Measurements from ENCODE around the gene NF1. TPM values are rescaled to one million over a fixed set of nuclear protein-coding genes. Genes with fewer than 3 reads are reported as not detected.
A peak's percentile ranks its signal among the peaks of the same experiment; 100 is the strongest.

The NF1 gene
- total RNA-seq, 4 donors from 2014 or later, result 23.6 to 47.3 (median 32.0) TPM

DNA sequence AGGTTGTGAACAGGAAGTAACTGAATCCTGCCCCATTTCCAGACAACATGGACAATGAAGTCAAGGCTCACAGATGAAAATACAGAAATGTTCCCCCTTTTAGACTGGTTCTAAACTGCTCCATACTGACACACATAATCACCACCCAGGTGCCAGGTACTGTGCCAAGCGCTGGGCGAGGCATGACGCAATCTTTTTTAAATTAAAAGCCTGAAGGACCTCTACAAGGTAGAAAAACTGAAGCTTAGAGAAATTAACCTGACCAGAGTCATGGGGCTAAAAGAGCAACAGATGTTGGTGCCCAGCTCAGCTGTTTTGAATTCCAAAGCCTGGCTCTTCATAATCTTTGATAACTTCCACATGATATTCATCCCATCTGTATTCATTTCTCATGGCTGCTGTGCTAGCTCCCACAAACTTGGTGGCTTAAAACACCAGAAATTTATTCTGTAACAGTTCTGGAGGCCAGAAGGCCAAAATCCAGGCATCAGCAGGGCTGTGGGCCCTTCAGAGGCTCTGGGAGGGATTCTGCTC lies 291.8 kb downstream of the NF1 start:
- in situ Hi-C loops (cut with MboI; ENCODE audit: low sequenced_read_pairs in 4 of 4), result no loop called here
- no peaks in the 10 kb centered on the region for H3K9me3 ChIP-seq
- intact Hi-C loops (cut with DNase I; ENCODE audit: low total_unique reads), result no loop called here

DNA sequence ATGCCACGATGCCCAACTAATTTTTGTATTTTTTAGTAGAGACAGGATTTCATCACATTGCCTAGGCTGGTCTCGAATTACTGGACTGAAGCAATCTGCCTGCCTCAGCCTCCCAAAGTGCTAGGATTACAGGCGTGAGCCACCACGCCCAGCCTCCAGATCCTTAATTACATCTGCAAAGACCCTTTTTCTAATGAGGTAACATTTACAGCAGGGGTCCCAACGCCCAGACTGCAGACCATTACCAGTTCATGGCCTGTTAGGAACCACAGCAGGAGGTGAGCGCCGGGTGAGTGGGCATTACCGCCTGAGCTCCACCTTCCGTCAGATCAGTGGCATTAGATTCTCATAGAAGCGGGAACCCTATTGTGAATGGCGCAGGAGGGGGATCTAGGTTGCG lies 292.7 kb downstream of the NF1 start:
- Histone ChIP-seq H3K27me3 (peaks cover 23 to 30% (median 28%) of the 10 kb centered on the region in 3 donors), H3K36me3 (no peaks in the 10 kb centered on the region), H3K9me3 (no peaks in the 10 kb centered on the region), H3K4me3 (no peak overlapping the region), H3K27ac (no peak overlapping the region), H3K4me1 (peaks cover 0 to 5% of the 10 kb centered on the region in 2 donors)
- intact Hi-C loops (cut with DNase I; ENCODE audit: low total_unique reads) (no loop called here), in situ Hi-C loops (cut with MboI; ENCODE audit: low sequenced_read_pairs in 4 of 4) (no loop called here)
- DNase-seq (no peak), ATAC-seq (no peak)
- TF ChIP-seq POLR2A (IDR thresholded peaks at IDR 0.05), result no peak
- TF ChIP-seq, protein P1, sequence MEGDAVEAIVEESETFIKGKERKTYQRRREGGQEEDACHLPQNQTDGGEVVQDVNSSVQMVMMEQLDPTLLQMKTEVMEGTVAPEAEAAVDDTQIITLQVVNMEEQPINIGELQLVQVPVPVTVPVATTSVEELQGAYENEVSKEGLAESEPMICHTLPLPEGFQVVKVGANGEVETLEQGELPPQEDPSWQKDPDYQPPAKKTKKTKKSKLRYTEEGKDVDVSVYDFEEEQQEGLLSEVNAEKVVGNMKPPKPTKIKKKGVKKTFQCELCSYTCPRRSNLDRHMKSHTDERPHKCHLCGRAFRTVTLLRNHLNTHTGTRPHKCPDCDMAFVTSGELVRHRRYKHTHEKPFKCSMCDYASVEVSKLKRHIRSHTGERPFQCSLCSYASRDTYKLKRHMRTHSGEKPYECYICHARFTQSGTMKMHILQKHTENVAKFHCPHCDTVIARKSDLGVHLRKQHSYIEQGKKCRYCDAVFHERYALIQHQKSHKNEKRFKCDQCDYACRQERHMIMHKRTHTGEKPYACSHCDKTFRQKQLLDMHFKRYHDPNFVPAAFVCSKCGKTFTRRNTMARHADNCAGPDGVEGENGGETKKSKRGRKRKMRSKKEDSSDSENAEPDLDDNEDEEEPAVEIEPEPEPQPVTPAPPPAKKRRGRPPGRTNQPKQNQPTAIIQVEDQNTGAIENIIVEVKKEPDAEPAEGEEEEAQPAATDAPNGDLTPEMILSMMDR (IDR thresholded peaks at IDR 0.05 in 4 of 5, conservative IDR thresholded peaks at IDR 0.05 in 1 of 5), result no peak

More for the DNA sequence above, 291.8 kb downstream of the NF1 start:
- Histone ChIP-seq H3K36me3 (no peaks in the 10 kb centered on the region), H3K4me3 (no peak overlapping the region), H3K27ac (no peak overlapping the region), H3K4me1 (no peaks in the 10 kb centered on the region), H3K27me3 (peaks cover 18 to 24% (median 22%) of the 10 kb centered on the region in 3 donors)
- ATAC-seq, result no peak
- no peak for TF ChIP-seq POLR2A (IDR thresholded peaks at IDR 0.05)
- TF ChIP-seq, protein P1 (IDR thresholded peaks at IDR 0.05 in 4 of 5, conservative IDR thresholded peaks at IDR 0.05 in 1 of 5), result no peak
- no peak for DNase-seq

DNA sequence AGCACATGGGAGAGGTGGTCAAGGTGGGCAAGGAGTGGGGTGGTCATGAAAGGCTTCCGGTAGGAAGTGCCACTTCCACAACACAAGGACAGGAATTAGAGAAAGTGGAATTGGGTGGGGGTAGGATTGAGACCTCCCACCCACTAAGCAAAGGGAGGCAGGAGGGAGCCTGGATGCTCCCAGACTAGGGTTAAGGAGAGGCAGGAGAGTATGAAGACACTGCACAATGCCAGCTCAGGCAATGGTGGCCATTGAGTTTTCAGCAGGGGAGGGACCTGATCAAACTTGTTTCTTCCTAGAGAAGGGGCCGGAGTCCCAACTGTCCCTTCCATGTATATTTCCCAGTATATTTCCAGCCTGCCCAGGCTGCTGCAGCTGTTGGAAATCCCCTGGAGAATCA lies 293.6 kb downstream of the NF1 start:
- Histone ChIP-seq H3K27ac (no peak overlapping the region), H3K4me3 (no peak overlapping the region), H3K27me3 (peaks cover 32 to 39% (median 37%) of the 10 kb centered on the region in 3 donors), H3K9me3 (no peaks in the 10 kb centered on the region), H3K4me1 (peaks cover 0 to 5% of the 10 kb centered on the region in 2 donors), H3K36me3 (no peaks in the 10 kb centered on the region)
- intact Hi-C loops (cut with DNase I; ENCODE audit: low total_unique reads) (no loop called here), in situ Hi-C loops (cut with MboI; ENCODE audit: low sequenced_read_pairs in 4 of 4) (no loop called here)
- DNase-seq, result no peak
- no peak for ATAC-seq
- TF ChIP-seq, protein P1 (IDR thresholded peaks at IDR 0.05 in 4 of 5, conservative IDR thresholded peaks at IDR 0.05 in 1 of 5), result no peak
- TF ChIP-seq POLR2A (IDR thresholded peaks at IDR 0.05), result no peak

DNA sequence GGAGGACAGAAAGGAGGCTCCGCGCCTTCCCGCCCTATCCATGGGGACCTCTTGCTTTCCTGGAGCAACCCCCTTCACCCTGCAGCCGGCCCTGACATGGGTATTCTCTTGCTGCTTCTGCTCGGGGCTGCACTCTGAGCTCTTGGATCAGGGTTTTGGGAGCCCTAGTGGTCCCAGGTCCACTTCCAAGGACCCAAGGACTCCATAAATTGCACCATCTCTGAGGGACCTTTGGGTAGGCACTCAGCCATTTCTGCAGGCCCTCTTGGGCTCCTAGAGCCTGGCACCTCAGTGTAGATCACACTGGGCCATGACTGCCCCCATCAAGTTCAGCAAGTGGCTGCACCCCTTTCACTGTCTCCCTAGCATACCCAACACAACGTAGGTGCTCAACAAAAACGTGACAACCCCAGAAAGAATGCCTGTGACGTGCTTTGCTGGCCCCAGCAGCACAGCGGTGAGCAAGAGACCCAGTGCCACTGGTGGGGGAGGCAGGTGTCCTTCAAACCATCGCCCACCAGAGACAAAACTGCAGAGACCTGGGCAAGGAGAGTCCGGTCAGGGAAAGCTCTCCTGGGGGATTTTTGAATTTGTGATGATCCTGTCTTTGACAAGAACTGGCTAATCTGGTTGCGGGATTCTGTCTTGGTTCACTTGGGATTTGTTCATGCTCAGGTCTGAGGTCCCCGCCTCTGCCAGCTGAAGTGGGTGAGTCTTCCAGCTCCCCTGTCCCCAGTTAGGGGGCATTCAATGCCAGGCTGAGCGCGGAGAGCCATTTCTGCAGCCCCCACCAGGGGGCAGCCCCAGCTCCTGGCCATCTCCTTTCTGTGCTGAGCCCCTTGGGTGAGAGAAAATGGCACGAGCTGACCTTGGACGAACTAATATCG lies 294.2 kb downstream of the NF1 start:
- peaks cover 37 to 46% (median 43%) of the 10 kb centered on the region in 3 donors for H3K27me3 ChIP-seq
- no peak overlapping the region for H3K27ac ChIP-seq
- H3K36me3 ChIP-seq, result no peaks in the 10 kb centered on the region
- peaks cover 0 to 5% of the 10 kb centered on the region in 2 donors for H3K4me1 ChIP-seq
- ATAC-seq, result no peak
- DNase-seq, result no peak
- TF ChIP-seq, protein P1 (IDR thresholded peaks at IDR 0.05 in 4 of 5, conservative IDR thresholded peaks at IDR 0.05 in 1 of 5), result peak; percentile 8 to 47 (median 41)
- TF ChIP-seq POLR2A (IDR thresholded peaks at IDR 0.05), result no peak
- in situ Hi-C loops (cut with MboI; ENCODE audit: low sequenced_read_pairs in 4 of 4) (no loop called here), intact Hi-C loops (cut with DNase I; ENCODE audit: low total_unique reads) (no loop called here)
- H3K9me3 ChIP-seq, result no peaks in the 10 kb centered on the region
- no peak overlapping the region for H3K4me3 ChIP-seq
